Heart right ventricle (tissue), 16 donors: Measurements from ENCODE around the gene KRT38. TPM values are rescaled to one million over a fixed set of nuclear protein-coding genes. Genes with fewer than 3 reads are reported as not detected.

ENCODE experiments used
- ATAC-seq, 8 donors: fragments of 200-7000 bp; cut with Tn5 transposase; one replicate each; pipeline ENCODE4 v1.9.1; 2020; ENCODE audit warnings: mild to moderate bottlenecking in 8 of 8, moderate library complexity in 8 of 8, moderate number of reproducible peaks in 1 of 8
- DNase-seq, 2 donors: peaks; one replicate each; pipeline ENCODE4 v3.0.0-alpha.2; 2020
- H3K27ac ChIP-seq, 10 donors: fragments of 200-600 bp; sonication (generic) in 2 of 10; one replicate each; pipeline versions ENCODE4 v1.5.0 to v1.8.0; 2020 to 2022; ENCODE audit warnings: mild to moderate bottlenecking in 3 of 10
- H3K27me3 ChIP-seq, 7 donors: fragments of 200-600 bp; one replicate each; pipeline ENCODE4 v1.8.0; 2021 to 2022; ENCODE audit warnings: mild to moderate bottlenecking in 2 of 7
- H3K36me3 ChIP-seq, 9 donors: fragments of 200-600 bp; sonication (generic) in 1 of 9; one replicate each; pipeline versions ENCODE4 v1.5.0 to v1.8.0; 2020 to 2022; ENCODE audit warnings: mild to moderate bottlenecking in 2 of 9
- H3K4me1 ChIP-seq, 9 donors: fragments of 200-600 bp; sonication (generic) in 1 of 9; one replicate each; pipeline versions ENCODE4 v1.5.0 to v1.8.0; 2020 to 2022; ENCODE audit warnings: mild to moderate bottlenecking in 4 of 9
- H3K4me3 ChIP-seq, 10 donors: fragments of 200-600 bp; sonication (generic) in 2 of 10; one replicate each; pipeline versions ENCODE4 v1.5.0 to v1.8.0; 2020 to 2022; ENCODE audit warnings: mild to moderate bottlenecking in 7 of 10, moderate library complexity in 2 of 10
- H3K9me3 ChIP-seq, 11 donors: fragments of 200-600 bp in 10 of 11; sonication (generic) in 2 of 11; one replicate each; pipeline versions ENCODE4 v1.5.0 to v1.8.0; 2013 to 2022; ENCODE audit warnings: mild to moderate bottlenecking in 2 of 11, control low read depth in 1 of 11, moderate library complexity in 1 of 11
- CTCF ChIP-seq, 9 donors: fragments of 200-600 bp; sonication (generic) in 2 of 9; IDR thresholded peaks; one replicate each; pipeline versions ENCODE4 v1.5.0 to v1.8.0; 2021 to 2022; ENCODE audit warnings: antibody characterized with exemption in 9 of 9, mild to moderate bottlenecking in 5 of 9, moderate library complexity in 1 of 9
- WGBS, 2 donors: extraction: QIAGEN DNeasy Blood & Tissue Kit; methylation state at CpG; one replicate each; pipeline ENCODE4 v1.1.7; 2013; ENCODE audit warnings: inconsistent platforms in 1 of 2; 5-methylcytosine and 5-hydroxymethylcytosine counted together
- intact Hi-C, 10 donors: fragments of 100-400 bp; cut with DNase I; formaldehyde crosslinking; loops; one replicate each; pipeline versions ENCODE4 v1.11.1 to v1.14.2; 2022
- polyA plus RNA-seq, 2 donors: library from polyadenylated mRNA; stranded (reverse); fragments of 200-250 nt; gene quantifications; one replicate each; pipeline ENCODE4 v1.2.3, GENCODE V29; 2013
- total RNA-seq, 10 donors: library from RNA; stranded (reverse); fragmentation: NEBNext Ultra II Directional in 3 of 10; extraction: Animal tissue kit (Norgen Biotek cat#: 25700) in 3 of 10; gene quantifications; one replicate each; pipeline versions ENCODE4 v1.2.1 to v1.2.4, GENCODE V29; 2021 to 2023
- donor health status: Arrhythmogenic right ventricular cardiomyopathy.
- donor health status: ischemic (EF 13 %, LVEDD 7.1; RV severe dilation, severe dysfunction).
- donor health status: healthy with polysubstance abuse.
- donor health status: DM: no; HTN: yes; CAD: no.
- donor health status: DM: no; HTN: no; CAD: no.
- donor health status: ischemic (EF 25% LVEDD 6.9; RV normal size, moderate dysfunction).
- donor health status: ischemic (EF 25% LVEDD 5.7; RV mildly dilated, moderate dysfunction).
- donor health status: healthy.
- donor health status: DM: yes; HTN: yes; CAD: no.
- donor health status: Ischemic cardiomyopathy.
- donor health status: ischemic (EF 35%, LVEDD 5.7; RV mildly dilated, moderate dysfunction).
- donor health status: nonischemic (EF 11% LVEDD 7.7; RV severe dilation, severe dysfunction).
- donor health status: DM: yes; HTN: yes; CAD: no.
- donor health status: PGD.
- donor health status: ischemic (EF 29% LVEDD 5.4; RV normal size, mild dysfunction).
- donor health status: nonischemic (EF 23%, LVEDD 6.1; RV moderate dilation, normal function).

KRT38 gene
- total and polyA plus RNA-seq, 12 donors, result not detected

- peaks cover 0 to 38% (median 15%) of the 10 kb centered on the region in 7 donors for H3K27me3 ChIP-seq
- no peak overlapping the region for H3K4me3 ChIP-seq
- WGBS, 2 donors, result 84 to 90% methylated on average over 3 of the region's 3 CpGs
- H3K9me3 ChIP-seq, result peaks cover 0 to 10% (median 0%) of the 10 kb centered on the region in 11 donors
- H3K4me1 ChIP-seq, result no peaks in the 10 kb centered on the region
- no peak for TF ChIP-seq CTCF (IDR thresholded peaks at IDR 0.05)
- no peak for ATAC-seq
- no peak for DNase-seq
- intact Hi-C loops, result loop anchor here in 1 of 10 donors (10.0 kb wide), 1 partner anchor 58 kb away; the partner anchor contains the start of gene KRT31
- H3K27ac ChIP-seq, result no peak overlapping the region
- no peaks in the 10 kb centered on the region for H3K36me3 ChIP-seq
Observed at GRCh38 chr17:41453066-41453465, 12.3 kb upstream of the KRT38 start.

GRCh38 chr17:41452281-41452680, 11.5 kb upstream of the KRT38 start:
- peaks cover 0 to 10% (median 0%) of the 10 kb centered on the region in 11 donors for H3K9me3 ChIP-seq

GRCh38 chr17:41451154-41451728, 10.5 kb upstream of the KRT38 start:
- no peak overlapping the region for H3K27ac ChIP-seq
- intact Hi-C loops, result loop anchor here in 1 of 10 donors (10.0 kb wide), 1 partner anchor 56 kb away; the partner anchor contains the start of gene KRT31
- WGBS, 2 donors, result 57 to 62% methylated on average over 2 of the region's 2 CpGs
- no peak for TF ChIP-seq CTCF (IDR thresholded peaks at IDR 0.05)
- H3K36me3 ChIP-seq, result no peaks in the 10 kb centered on the region
- no peak for ATAC-seq
- no peak overlapping the region for H3K4me3 ChIP-seq
- H3K27me3 ChIP-seq, result peaks cover 0 to 47% (median 23%) of the 10 kb centered on the region in 7 donors
- no peak for DNase-seq
- peaks cover 0 to 10% (median 0%) of the 10 kb centered on the region in 11 donors for H3K9me3 ChIP-seq
- no peaks in the 10 kb centered on the region for H3K4me1 ChIP-seq

More at GRCh38 chr17:41452281-41452680, 11.5 kb upstream of the KRT38 start:
- H3K36me3 ChIP-seq, result no peaks in the 10 kb centered on the region
- 62 to 68% methylated on average over 4 of the region's 4 CpGs for WGBS, 2 donors
- no peaks in the 10 kb centered on the region for H3K4me1 ChIP-seq
- no peak overlapping the region for H3K4me3 ChIP-seq
- DNase-seq, result no peak
- no peak overlapping the region for H3K27ac ChIP-seq
- ATAC-seq, result no peak
- peaks cover 0 to 45% (median 23%) of the 10 kb centered on the region in 7 donors for H3K27me3 ChIP-seq
- TF ChIP-seq CTCF (IDR thresholded peaks at IDR 0.05), result no peak
- intact Hi-C loops, result loop anchor here in 1 of 10 donors (10.0 kb wide), 1 partner anchor 57 kb away; the partner anchor contains the start of gene KRT31

- 80 to 83% methylated on average over 6 of the region's 6 CpGs for WGBS, 2 donors
- ATAC-seq (no peak), DNase-seq (no peak)
- H3K36me3 ChIP-seq, result no peaks in the 10 kb centered on the region
- TF ChIP-seq CTCF (IDR thresholded peaks at IDR 0.05), result no peak
- H3K4me3 ChIP-seq, result no peak overlapping the region
- H3K4me1 ChIP-seq, result no peaks in the 10 kb centered on the region
- no peak overlapping the region for H3K27ac ChIP-seq
- intact Hi-C loops, result no loop called here
- peaks cover 0 to 19% (median 0%) of the 10 kb centered on the region in 11 donors for H3K9me3 ChIP-seq
- H3K27me3 ChIP-seq, result peaks cover 0 to 60% (median 25%) of the 10 kb centered on the region in 7 donors
Observed at GRCh38 chr17:41449008-41449407, 8.2 kb upstream of the KRT38 start.
